SJSA1 (cell line): ENCODE data around the gene MOB3B. TPM values are rescaled to one million over a fixed set of nuclear protein-coding genes. Genes with fewer than 3 reads are reported as not detected.

Experiments used
- DNase-seq, 2 experiments: peaks; one replicate each; pipeline ENCODE4 v3.0.0-alpha.2; 2015 to 2020; ENCODE audit warnings: low spot score in 2 of 2, low read depth in 1 of 2
- H3K27ac ChIP-seq: fragments of 250-450 bp; sonication (Bioruptor Pico); 2 replicates; pipeline ENCODE4 v1.5.1; 2020; ENCODE audit warnings: mild to moderate bottlenecking, moderate library complexity
- H3K27me3 ChIP-seq: fragments of 250-450 bp; sonication (Bioruptor Pico); replicated peaks from 2 replicates; pipeline ENCODE4 v1.5.1; 2020; ENCODE audit warnings: mild to moderate bottlenecking, moderate library complexity
- H3K36me3 ChIP-seq: fragments of 250-450 bp; sonication (Bioruptor Pico); 2 replicates; pipeline ENCODE4 v1.5.1; 2020; ENCODE audit warnings: mild to moderate bottlenecking
- H3K4me1 ChIP-seq: fragments of 250-450 bp; sonication (Bioruptor Pico); replicated peaks from 2 replicates; pipeline ENCODE4 v1.6.1; 2021; ENCODE audit warnings: mild to moderate bottlenecking
- H3K4me3 ChIP-seq: fragments of 250-450 bp; sonication (Bioruptor Pico); 2 replicates; pipeline ENCODE4 v1.5.1; 2020; ENCODE audit warnings: mild to moderate bottlenecking
- H3K9me3 ChIP-seq: fragments of 250-450 bp; sonication (Bioruptor Pico); replicated peaks from 2 replicates; pipeline ENCODE4 v1.5.1; 2020; ENCODE audit warnings: mild to moderate bottlenecking
- total RNA-seq: library from RNA; depleted of rRNA; stranded (reverse); fragments of >200 nt; shearing (Covaris generic); gene quantifications from 2 replicates; pipeline ENCODE4 v1.2.3, GENCODE V29; 2014

Gene MOB3B
- total RNA-seq, 1 experiment from 2014 or later, result not detected

DNA sequence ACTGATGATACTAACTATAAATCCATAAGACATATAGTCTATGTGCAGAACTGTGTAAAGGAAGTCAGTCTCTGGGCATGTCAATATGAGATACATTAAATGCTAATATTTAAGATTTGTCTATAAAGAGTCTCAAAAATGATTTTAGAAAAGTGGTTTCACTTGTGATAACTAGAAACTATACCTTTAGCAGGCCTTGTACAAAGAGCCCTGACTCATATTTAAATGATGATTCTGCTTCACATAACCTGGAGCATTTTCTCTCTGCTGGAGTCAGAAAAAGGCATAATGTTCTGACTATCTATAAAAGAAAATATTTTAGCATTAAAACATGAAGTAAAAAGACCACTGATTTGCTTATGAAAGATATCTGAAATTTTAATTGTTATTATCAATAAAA lies 28.7 kb upstream of the MOB3B start:
- no peaks in the 10 kb centered on the region for H3K9me3 ChIP-seq
- H3K27me3 ChIP-seq, result no peaks in the 10 kb centered on the region
- H3K27ac ChIP-seq, result no peak overlapping the region
- DNase-seq, result no peak
- no peak overlapping the region for H3K4me3 ChIP-seq
- no peaks in the 10 kb centered on the region for H3K36me3 ChIP-seq
- no peaks in the 10 kb centered on the region for H3K4me1 ChIP-seq

DNA sequence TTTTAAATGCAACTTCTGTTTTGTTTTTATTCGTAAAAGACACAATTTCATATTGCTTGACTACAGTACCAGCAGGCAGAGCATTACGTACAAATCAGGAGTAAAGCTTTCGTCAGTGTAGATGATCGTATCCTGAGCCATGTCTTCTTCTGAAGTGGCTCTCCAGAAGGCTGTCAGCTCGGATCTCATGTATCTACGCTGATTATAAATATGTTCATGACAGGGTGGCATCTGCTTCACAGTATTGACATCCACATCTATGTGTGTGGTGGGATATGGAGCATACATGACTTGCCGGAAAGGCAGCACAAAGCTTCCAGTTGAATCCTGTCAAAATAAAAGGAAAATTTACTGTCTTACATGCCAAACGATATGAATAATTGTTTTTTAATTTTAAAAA lies 26.9 kb upstream of the MOB3B start:
- Histone ChIP-seq H3K9me3 (no peaks in the 10 kb centered on the region), H3K4me1 (no peaks in the 10 kb centered on the region), H3K27me3 (no peaks in the 10 kb centered on the region), H3K4me3 (no peak overlapping the region), H3K27ac (no peak overlapping the region), H3K36me3 (no peaks in the 10 kb centered on the region)
- DNase-seq, result no peak

DNA sequence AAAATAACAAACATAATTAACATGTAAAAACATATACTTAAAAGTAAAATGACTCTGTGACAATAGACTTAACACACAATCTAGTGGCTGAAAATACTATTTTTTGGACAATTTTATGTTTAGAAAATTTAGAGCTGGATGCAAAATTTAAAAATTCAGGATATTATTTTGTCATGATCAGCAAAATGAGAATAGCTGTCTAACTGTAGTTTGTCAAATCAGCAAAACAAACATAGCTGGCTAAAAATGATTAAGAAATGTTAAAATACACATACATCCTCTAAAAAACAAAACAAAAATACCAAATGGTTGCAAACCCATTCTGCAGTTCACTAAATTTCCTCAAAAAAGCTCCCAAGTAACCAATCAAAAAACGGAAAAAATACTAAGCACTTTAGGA lies 25.1 kb upstream of the MOB3B start:
- DNase-seq, result no peak
- Histone ChIP-seq H3K27me3 (no peaks in the 10 kb centered on the region), H3K9me3 (no peaks in the 10 kb centered on the region), H3K36me3 (no peaks in the 10 kb centered on the region), H3K4me1 (no peaks in the 10 kb centered on the region), H3K27ac (no peak overlapping the region), H3K4me3 (no peak overlapping the region)

DNA sequence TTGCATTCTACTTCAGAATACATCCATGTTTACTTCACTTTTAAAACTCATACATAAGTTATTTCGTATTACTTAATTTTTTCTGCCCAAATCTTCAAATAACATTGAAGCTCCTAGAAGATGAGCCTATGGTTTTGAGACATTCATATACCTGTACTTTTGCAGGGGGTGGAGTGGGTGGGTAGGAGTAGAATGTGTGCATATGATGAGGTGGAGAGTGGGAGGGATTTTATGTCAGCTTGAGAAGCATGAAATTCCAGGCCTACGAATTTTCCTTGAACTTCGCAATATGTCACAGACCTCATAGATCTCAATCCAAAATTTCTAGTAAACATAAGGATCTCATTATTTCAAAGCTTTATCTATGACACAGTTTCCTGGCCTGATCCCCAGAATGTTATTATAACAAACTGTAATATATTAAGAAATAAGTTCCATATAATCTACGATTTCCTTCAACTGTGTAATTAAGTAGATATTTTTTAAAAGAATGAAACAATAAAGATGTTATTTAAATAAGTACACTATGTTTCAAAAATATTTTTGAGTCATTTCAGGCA lies 19.7 kb upstream of the MOB3B start:
- no peaks in the 10 kb centered on the region for H3K27me3 ChIP-seq
- DNase-seq, result no peak
- H3K27ac ChIP-seq, result no peak overlapping the region
- no peaks in the 10 kb centered on the region for H3K36me3 ChIP-seq
- no peaks in the 10 kb centered on the region for H3K9me3 ChIP-seq
- no peak overlapping the region for H3K4me3 ChIP-seq
- H3K4me1 ChIP-seq, result no peaks in the 10 kb centered on the region

DNA sequence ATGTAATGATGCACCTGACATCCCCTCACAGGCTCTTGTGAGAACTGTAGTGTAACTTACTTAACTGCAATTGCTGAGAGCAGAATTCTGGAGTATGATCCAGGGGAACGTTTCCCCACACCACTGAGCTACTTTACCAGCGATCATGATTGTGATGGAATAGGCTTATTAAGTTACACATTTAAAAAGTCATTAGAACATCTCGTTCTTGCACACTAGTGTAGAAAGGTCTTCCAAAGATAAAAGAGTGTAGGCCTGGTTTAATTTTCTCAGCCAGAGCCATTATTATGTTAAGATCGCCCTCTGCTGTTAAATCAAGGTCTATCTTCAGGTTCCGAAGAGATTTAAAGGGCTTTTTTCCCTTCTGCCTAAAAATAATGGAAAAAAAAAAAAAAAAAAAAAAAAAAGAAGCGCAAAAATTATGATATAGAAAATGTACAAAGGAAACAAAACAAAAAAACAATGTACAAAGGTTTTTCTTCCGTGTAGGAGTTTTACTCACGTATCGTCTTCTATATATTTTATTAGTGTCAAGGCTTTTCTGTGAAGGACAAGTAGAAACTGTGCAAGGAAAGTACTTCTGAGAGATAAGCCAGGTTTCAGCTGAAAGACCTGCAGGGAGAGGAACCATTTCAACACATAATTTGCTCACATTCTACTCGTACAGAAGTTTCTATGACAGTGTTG lies 18.6 kb upstream of the MOB3B start:
- DNase-seq, result no peak
- no peaks in the 10 kb centered on the region for H3K36me3 ChIP-seq
- no peak overlapping the region for H3K27ac ChIP-seq
- H3K4me1 ChIP-seq, result no peaks in the 10 kb centered on the region
- H3K27me3 ChIP-seq, result no peaks in the 10 kb centered on the region
- H3K4me3 ChIP-seq, result no peak overlapping the region
- no peaks in the 10 kb centered on the region for H3K9me3 ChIP-seq

DNA sequence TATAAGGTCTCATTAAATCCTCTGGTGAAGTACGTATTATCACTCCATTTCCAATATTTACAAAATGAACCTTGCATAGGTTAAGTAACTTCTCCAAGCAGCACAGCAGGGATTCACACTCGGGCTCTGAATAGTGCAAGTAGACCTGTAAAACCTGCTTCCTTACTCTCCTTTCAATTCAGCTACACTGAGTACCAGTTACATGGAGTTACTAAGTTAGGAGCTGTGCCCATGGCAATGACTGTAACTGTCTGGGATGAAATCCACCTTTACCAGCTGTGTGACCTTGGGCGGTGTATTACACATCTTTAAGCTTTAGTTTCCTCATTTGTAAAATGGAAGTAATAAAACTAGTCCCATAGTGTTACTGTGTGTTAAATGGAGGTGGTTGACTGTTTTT lies 15.9 kb upstream of the MOB3B start:
- no peaks in the 10 kb centered on the region for H3K36me3 ChIP-seq
- peaks cover 13% of the 10 kb centered on the region for H3K4me1 ChIP-seq
- H3K9me3 ChIP-seq, result no peaks in the 10 kb centered on the region
- H3K27ac ChIP-seq, result no peak overlapping the region
- DNase-seq, result no peak
- H3K4me3 ChIP-seq, result no peak overlapping the region
- no peaks in the 10 kb centered on the region for H3K27me3 ChIP-seq

DNA sequence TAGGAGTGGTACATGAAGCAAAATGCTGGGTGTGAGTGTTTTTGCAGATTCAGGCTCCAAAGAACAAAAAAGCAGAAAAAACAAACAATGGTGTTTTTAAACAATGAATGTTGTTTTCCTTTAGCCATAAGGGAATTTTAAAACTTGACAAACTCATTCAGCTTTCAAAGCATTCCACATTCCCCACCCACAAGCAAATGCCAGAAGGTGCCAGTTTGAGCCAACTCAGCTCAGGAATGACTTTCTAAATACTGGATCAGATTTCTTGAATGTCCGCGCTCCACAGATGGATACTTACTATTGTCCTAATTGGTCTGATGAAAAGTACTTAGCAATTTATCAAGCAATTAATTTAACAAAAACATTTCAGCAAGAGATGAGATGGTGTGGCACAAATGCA lies 12.9 kb upstream of the MOB3B start:
- H3K36me3 ChIP-seq, result no peaks in the 10 kb centered on the region
- H3K4me1 ChIP-seq, result peaks cover 16% of the 10 kb centered on the region
- H3K9me3 ChIP-seq, result no peaks in the 10 kb centered on the region
- H3K27ac ChIP-seq, result no peak overlapping the region
- H3K27me3 ChIP-seq, result no peaks in the 10 kb centered on the region
- peak; percentile 37 to 38 for DNase-seq
- no peak overlapping the region for H3K4me3 ChIP-seq

DNA sequence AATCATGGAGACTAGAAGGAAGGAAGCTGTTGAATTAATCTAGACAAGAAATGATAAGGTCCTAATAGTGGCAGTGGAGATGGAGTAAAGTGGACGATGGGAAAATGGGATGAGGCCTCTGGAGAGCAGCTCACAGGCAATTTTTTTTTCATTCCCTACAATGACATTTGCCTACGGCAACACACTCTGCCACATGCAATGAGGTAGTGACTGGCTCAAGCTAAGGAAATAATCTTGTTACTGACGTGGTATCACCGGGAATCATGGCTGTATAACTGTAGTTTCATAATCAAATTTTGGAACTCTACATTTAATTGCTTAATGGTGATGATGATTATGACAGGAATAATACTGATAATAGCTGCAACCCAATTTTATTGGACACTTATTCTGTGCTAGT lies 12.1 kb upstream of the MOB3B start:
- no peak for DNase-seq
- no peak overlapping the region for H3K4me3 ChIP-seq
- no peaks in the 10 kb centered on the region for H3K36me3 ChIP-seq
- H3K4me1 ChIP-seq, result peaks cover 16% of the 10 kb centered on the region
- H3K27ac ChIP-seq, result no peak overlapping the region
- no peaks in the 10 kb centered on the region for H3K9me3 ChIP-seq
- H3K27me3 ChIP-seq, result no peaks in the 10 kb centered on the region

DNA sequence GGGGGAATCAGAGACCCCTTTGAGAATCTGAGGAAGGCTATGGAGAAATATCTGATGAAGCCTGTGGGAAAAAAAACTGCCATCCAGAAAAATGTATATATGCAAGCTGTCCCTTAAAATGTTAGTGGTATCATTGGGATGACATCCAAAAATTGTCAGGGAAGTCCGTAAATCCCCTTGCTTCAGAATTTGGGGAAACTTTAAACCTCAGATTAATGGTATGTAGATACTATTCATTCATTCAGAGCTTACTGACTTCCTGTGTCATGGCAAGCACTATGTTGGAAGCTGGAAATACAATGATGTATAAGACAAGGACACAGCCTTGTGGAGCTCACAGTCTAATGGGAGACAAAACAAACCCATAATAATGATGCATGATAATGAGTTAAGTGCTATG lies 10.9 kb upstream of the MOB3B start:
- H3K36me3 ChIP-seq, result no peaks in the 10 kb centered on the region
- no peak overlapping the region for H3K27ac ChIP-seq
- peaks cover 16% of the 10 kb centered on the region for H3K4me1 ChIP-seq
- DNase-seq, result no peak
- no peak overlapping the region for H3K4me3 ChIP-seq
- H3K9me3 ChIP-seq, result no peaks in the 10 kb centered on the region
- H3K27me3 ChIP-seq, result no peaks in the 10 kb centered on the region

DNA sequence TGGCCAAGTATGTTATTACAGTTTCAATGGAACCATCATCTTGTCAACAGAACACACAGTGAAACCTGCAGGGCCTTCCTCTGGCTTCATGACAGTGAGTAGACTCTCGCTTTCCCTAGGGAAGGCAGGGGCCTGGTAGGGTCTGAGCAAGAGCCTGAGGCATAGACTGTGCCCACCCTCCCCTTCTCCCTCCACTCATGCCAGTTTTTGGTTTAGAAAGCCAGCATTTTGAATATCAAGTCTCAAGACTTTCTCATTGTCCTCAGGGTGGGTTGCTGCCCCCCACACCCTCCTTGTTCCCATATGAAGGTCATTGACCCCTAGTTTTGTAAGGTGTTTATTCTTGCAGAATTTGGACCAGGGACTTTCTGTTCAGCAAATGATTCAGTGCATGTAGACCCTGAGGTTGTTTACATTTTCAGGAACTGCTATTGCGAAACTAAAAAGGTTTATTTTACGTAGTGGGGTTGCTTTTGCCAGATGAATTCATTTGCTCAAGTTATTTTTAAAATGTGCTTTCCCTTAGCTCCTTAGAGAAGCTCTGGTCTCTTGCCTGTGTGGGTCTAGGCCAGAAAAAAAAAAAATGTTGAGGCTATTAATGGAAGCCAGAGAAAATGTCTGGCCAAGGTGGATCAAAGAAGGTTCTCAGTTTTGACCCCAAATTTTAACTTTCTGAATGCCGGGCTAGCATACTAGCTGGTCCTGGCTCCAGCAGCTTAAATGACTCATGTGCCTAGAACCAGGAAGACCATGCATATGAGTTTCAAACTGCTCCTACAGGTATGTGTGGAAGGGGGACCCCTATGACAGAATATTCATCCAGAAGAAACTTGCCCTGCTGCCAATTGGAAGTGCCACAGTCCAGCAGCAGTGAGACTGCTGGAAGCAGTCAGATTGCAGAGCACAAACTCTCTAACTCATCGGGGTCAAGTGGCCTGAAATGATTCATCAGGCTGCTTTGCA lies 10.1 kb upstream of the MOB3B start:
- H3K27ac ChIP-seq, result no peak overlapping the region

DNA sequence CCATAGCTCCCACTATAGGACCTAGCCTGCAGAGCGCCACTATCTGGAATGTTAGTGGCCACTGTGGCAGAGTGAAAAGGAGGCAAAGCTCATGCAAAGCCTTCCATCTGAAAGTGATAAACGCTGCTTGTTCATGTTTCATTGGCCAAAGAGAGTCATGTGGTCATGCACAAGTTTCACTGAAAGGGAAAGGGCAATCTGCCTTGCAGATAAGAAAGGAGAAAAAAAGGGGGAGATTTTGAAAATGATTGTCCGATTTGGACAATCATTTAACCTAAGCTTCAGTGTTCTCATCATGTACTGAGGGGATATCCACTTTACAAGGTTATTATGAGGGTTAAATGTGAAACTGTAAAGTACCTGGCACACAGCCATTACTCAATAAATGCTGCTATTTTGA lies 9.0 kb upstream of the MOB3B start:
- no peak for DNase-seq
- Histone ChIP-seq H3K36me3 (no peaks in the 10 kb centered on the region), H3K4me3 (no peak overlapping the region), H3K9me3 (no peaks in the 10 kb centered on the region), H3K27me3 (no peaks in the 10 kb centered on the region), H3K27ac (no peak overlapping the region), H3K4me1 (peaks cover 16% of the 10 kb centered on the region)

More for the DNA sequence above, 10.1 kb upstream of the MOB3B start:
- DNase-seq, result no peak
- H3K4me3 ChIP-seq, result no peak overlapping the region
- no peaks in the 10 kb centered on the region for H3K36me3 ChIP-seq
- H3K9me3 ChIP-seq, result no peaks in the 10 kb centered on the region
- H3K4me1 ChIP-seq, result peaks cover 16% of the 10 kb centered on the region
- H3K27me3 ChIP-seq, result no peaks in the 10 kb centered on the region

DNA sequence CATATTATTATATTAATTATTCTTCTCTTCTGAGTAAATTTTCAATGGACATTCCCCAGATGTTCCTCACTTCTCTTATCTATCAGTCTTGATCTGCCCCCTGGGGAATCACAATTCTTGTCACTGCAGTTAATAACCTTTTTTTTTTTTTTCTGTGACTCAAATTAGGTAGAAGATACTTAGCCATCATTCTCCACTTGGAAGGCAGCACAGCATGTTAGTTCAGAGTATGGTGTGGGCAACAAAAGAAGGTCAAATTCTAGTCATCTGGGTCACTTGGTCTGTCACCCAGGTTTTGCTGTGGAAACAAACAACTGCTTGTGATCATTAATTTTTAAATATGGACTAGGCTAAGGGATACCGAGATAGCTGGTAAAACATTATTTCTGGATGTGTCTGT lies 8.1 kb upstream of the MOB3B start:
- no peak overlapping the region for H3K27ac ChIP-seq
- peaks cover 11% of the 10 kb centered on the region for H3K4me1 ChIP-seq
- no peaks in the 10 kb centered on the region for H3K9me3 ChIP-seq
- H3K4me3 ChIP-seq, result no peak overlapping the region
- no peaks in the 10 kb centered on the region for H3K27me3 ChIP-seq
- no peaks in the 10 kb centered on the region for H3K36me3 ChIP-seq
- DNase-seq, result no peak

DNA sequence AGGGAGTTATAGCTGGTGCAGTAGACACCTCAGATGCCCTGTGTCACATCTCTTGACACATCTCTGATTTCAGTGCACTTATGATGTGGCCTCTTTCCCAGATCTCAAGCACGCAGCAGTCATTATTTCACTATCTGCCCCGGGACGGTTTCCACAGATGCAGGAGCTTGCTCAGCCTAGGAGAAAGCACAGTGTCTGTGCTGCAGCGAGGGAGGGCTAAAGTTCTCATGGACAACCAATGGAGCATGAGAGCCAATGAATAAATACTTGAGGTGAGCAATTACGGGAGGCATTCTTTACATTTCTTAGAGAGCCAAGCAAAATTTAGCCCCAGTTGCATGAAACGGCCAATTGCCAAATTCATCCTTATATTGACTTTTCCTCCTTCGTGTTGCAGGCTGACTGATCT lies 7.4 kb upstream of the MOB3B start:
- H3K9me3 ChIP-seq, result no peaks in the 10 kb centered on the region
- DNase-seq, result no peak
- H3K27me3 ChIP-seq, result no peaks in the 10 kb centered on the region
- no peak overlapping the region for H3K4me3 ChIP-seq
- H3K4me1 ChIP-seq, result peaks cover 4% of the 10 kb centered on the region
- no peaks in the 10 kb centered on the region for H3K36me3 ChIP-seq
- no peak overlapping the region for H3K27ac ChIP-seq

DNA sequence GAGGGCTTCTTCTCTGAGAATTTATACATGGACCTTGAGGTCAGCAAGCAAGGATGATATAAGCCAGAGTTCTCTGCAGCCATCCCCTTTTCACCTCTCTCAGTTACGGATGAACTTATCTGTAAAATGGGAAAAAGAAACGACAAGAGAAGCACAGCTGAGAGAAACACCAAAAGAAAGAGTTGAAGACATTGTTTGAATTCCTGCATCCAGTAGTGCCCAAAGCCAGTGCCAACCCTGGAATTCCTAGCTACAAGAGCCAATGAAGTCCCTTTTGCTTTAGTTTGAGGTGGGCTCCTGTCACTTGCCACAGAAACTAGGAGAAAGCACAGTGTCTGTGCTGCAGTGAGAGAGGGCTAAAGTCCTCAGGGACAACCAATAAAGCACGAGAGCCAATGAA lies 6.6 kb upstream of the MOB3B start:
- Histone ChIP-seq H3K27ac (no peak overlapping the region), H3K4me1 (0 out of 2 replicates have a peak, but pooled peaks cover 3% of the 10 kb centered on the region), H3K9me3 (no peaks in the 10 kb centered on the region), H3K4me3 (no peak overlapping the region), H3K36me3 (no peaks in the 10 kb centered on the region), H3K27me3 (no peaks in the 10 kb centered on the region)
- no peak for DNase-seq
